EL (cell line): ENCODE data around the gene RPS6KA2.

Source experiments
- DNase-seq: peaks from one replicate; pipeline ENCODE4 v3.0.0-alpha.2; 2016

Gene RPS6KA2

GRCh38 chr6:166567813-166568212 lies 59.2 kb downstream of the RPS6KA2 start:
- DNase-seq, result no peak

GRCh38 chr6:166567107-166567506 lies 59.9 kb downstream of the RPS6KA2 start:
- DNase-seq, result peak; percentile 97

- no peak for DNase-seq
These were observed 60.7 kb downstream of the RPS6KA2 start for GRCh38 chr6:166566026-166567011.

- DNase-seq, result no peak
These were observed 61.7 kb downstream of the RPS6KA2 start for GRCh38 chr6:166565084-166565967.

GRCh38 chr6:166563805-166564204 lies 63.2 kb downstream of the RPS6KA2 start:
- DNase-seq, result no peak

- no peak for DNase-seq
These were observed 63.9 kb downstream of the RPS6KA2 start for GRCh38 chr6:166563200-166563599.

- no peak for DNase-seq
These were observed 64.3 kb downstream of the RPS6KA2 start for GRCh38 chr6:166562726-166563125.

- DNase-seq, result peak; percentile 50
These were observed 65.2 kb downstream of the RPS6KA2 start for GRCh38 chr6:166561771-166562359.

GRCh38 chr6:166560222-166560621 lies 66.8 kb downstream of the RPS6KA2 start:
- no peak for DNase-seq

- no peak for DNase-seq
These were observed 67.4 kb downstream of the RPS6KA2 start for GRCh38 chr6:166559662-166560061.

GRCh38 chr6:166559211-166559610 lies 67.8 kb downstream of the RPS6KA2 start:
- peak; percentile 26 for DNase-seq

- DNase-seq, result no peak
These were observed 68.7 kb downstream of the RPS6KA2 start for GRCh38 chr6:166558156-166559005.

- DNase-seq, result peak; percentile 87
These were observed 70.2 kb downstream of the RPS6KA2 start for GRCh38 chr6:166556863-166557322.

- no peak for DNase-seq
These were observed 70.7 kb downstream of the RPS6KA2 start for GRCh38 chr6:166556336-166556735.

- DNase-seq, result no peak
These were observed 72.0 kb downstream of the RPS6KA2 start for GRCh38 chr6:166555086-166555485.

- peak; percentile 29 for DNase-seq
These were observed 72.7 kb downstream of the RPS6KA2 start for GRCh38 chr6:166554316-166554715.

GRCh38 chr6:166553563-166554271 lies 73.3 kb downstream of the RPS6KA2 start:
- DNase-seq, result peak; percentile 87

- DNase-seq, result no peak
These were observed 74.5 kb downstream of the RPS6KA2 start for GRCh38 chr6:166552600-166552999.

GRCh38 chr6:166551754-166552495 lies 75.1 kb downstream of the RPS6KA2 start:
- DNase-seq, result no peak

GRCh38 chr6:166546653-166547052 lies 80.4 kb downstream of the RPS6KA2 start:
- DNase-seq, result no peak
